Body of pancreas (tissue), 4 donors: ENCODE results near the gene DDX1.

Experiments
- CTCF ChIP-seq, 7 experiments: fragments of 450-650 bp in 4 of 7; fragments of 200-600 bp in 3 of 7; sonication (generic) in 3 of 7; IDR thresholded peaks; one replicate each; pipeline ENCODE4 v1.5.1; 2016 to 2019; ENCODE audit warnings: antibody characterized with exemption in 7 of 7
- POLR2A ChIP-seq, 3 donors: fragments of 450-650 bp; IDR thresholded peaks; one replicate each; pipeline ENCODE4 v1.6.1; 2016; ENCODE audit warnings: antibody characterized with exemption in 3 of 3, mild to moderate bottlenecking in 2 of 3

- TF ChIP-seq CTCF (IDR thresholded peaks at IDR 0.05) (no peak), POLR2A (IDR thresholded peaks at IDR 0.05) (no peak)
These were observed 50.5 kb downstream of the DDX1 start for GRCh38 chr2:15642011-15642814.
